NK-92 treated with Interleukin-12 subunit alpha and Interleukin-12 subunit beta, amount 100 ng/mL, for 24 hours (cell line): ENCODE measurements around the gene OR52B2.
A peak's percentile ranks its signal among the peaks of the same experiment; 100 is the strongest.

Experiments used
- DNase-seq: peaks from one replicate; lab custom pipeline; 2025; lab: John Stamatoyannopoulos, UW

Gene OR52B2

GRCh38 chr11:6170226-6170625 lies at the start of gene OR52B2:
Gene OR52B2, minus strand, starts transcription at chr11:6170326. Its CDS starts 0 bp downstream, at chr11:6170326.
- no peak for DNase-seq

DNA sequence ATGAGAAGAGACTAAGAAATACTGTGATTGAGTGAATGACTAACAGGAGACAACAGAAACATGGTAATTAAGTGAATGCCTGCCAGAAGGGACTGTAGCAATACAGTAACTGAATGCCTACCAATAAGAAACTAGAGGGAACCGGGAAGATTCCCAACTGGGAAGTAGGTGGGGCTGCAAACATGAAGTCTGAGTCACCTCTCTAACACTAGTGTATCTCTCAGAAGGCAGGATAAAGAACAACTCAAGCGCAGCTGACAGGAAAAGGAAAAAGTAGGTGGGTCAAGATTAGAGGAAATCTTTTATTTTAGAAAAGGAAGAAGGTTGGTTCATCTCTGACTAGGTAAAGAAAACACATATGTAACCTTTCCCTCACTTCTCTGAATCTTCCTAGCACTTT lies 49.2 kb upstream of the OR52B2 start:
- DNase-seq: no peak

DNA sequence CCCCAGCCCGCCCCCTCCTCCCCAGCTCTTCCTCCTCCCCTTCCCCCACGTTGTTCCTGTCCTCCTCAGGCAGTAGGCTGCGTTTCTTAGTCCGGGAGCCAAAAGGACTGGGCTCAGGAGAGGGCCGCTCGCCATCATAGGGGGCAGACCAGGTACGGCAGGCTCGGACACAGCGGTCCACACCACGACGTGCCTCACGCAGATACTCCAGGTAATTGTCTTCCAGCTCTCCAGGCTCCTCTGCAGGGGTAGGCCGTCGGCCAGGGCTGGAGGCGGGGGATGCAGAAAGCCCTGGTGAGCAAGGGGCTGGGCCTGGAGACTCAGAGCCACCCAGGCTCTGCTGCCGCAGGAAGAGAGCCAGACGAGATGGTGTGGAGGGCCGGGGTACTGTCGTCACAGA lies 47.6 kb upstream of the OR52B2 start:
- DNase-seq: no peak

- DNase-seq: no peak
Observed at GRCh38 chr11:6216501-6216900, 46.4 kb upstream of the OR52B2 start.

- DNase-seq: no peak
Observed at GRCh38 chr11:6214530-6214929, 44.4 kb upstream of the OR52B2 start.

- DNase-seq: no peak
Observed at GRCh38 chr11:6210274-6210955, 40.3 kb upstream of the OR52B2 start.

DNA sequence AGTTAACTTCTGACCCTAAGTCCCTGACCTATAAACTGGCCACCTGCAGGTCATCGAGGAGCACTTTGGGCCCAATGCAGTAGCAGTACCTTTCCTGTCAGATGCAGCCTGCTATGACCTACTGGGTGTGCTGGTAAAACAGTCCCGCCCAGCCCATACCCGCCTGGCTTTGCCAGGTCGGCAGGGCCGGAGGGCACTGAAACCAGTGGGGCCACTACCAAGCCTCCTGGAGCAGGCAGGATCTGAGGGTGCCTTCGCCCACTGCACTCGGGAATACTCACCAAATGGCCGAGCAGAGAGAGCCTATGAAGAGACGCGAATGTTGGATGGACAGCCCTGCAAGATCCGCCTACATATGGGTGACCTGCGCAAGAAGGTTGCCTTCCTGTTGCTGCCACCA lies 39.7 kb upstream of the OR52B2 start:
- no peak for DNase-seq

DNA sequence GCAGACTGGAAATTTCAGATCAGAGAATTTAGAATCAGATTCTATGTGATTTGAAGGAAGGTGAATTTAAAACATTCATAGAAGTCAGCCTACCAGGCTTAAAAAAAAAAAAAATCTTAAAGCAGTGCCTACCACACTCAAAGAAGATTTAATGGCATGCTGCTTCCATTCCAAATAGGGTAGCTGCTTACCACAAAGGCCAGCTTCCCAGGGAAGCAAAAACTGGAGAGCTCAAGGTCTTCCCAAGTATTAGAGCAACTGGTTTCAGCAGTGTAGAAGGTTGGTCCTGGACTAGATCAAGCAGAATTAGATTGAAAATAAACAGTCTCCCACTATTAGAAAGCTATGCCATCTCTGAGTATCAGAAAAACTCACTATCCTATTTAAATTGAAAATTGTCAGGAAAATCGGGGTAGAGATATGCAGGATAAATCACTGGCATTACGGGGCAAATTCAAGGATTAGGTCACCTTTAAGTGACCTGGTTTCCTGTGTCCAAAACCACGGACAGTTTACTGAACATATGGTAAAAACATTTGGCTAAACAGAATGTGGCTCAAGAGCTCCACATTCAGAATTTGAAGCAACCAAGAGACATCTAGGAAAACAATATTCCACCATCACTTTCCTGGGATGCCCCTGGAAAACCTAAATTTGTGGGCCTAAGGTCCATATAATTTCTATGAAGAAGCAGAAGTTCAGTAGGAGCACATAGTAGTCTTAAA lies 36.5 kb upstream of the OR52B2 start:
- DNase-seq: no peak

GRCh38 chr11:6205366-6205765 lies 35.2 kb upstream of the OR52B2 start, which contains the start of gene C11orf42:
Gene C11orf42, plus strand, starts transcription at chr11:6205557. Its CDS starts 59 bp downstream, at chr11:6205616.
- DNase-seq: no peak

- DNase-seq: no peak
Observed at GRCh38 chr11:6204706-6205105, 34.6 kb upstream of the OR52B2 start.

GRCh38 chr11:6203327-6203726 lies 33.2 kb upstream of the OR52B2 start:
- DNase-seq: no peak

DNA sequence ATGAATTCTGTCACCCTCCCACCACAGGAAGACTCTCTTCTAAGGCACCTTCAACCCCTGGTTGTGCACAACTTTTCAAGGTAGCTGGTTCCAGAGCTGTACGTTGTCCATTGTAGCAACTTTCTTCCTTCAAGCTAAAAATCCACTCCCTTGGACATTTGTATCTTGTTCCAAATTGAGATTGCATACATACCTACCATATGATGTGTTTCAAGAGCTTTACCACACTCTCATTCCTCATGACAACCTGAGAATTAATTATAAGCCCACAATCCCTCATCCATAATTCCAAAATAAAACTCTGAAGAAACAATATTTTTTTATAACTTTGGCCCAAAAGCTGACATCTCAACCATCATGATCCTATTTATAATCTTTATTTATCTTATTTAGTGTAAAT lies 31.9 kb upstream of the OR52B2 start:
- no peak for DNase-seq

GRCh38 chr11:6201481-6201880 lies 31.4 kb upstream of the OR52B2 start:
- DNase-seq: no peak

DNA sequence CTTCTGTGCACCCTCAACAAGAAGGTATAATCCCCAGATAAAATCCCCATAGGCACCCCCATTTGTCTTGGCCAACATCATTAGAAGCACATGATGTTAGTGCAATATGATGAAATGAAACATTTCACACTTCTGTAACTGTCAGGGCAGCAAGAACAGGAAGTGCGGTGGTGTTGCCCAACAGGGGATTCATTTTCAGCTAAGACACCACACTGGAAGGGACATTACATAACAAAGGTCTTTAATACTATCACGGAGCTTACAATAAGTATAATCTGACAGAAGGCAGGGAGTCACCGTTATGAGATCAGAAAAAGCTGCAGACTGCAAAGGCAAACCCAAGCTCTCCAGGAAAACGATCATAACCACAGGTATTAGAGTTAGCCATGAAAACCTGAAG lies 30.8 kb upstream of the OR52B2 start:
- peak; percentile 37 for DNase-seq

DNA sequence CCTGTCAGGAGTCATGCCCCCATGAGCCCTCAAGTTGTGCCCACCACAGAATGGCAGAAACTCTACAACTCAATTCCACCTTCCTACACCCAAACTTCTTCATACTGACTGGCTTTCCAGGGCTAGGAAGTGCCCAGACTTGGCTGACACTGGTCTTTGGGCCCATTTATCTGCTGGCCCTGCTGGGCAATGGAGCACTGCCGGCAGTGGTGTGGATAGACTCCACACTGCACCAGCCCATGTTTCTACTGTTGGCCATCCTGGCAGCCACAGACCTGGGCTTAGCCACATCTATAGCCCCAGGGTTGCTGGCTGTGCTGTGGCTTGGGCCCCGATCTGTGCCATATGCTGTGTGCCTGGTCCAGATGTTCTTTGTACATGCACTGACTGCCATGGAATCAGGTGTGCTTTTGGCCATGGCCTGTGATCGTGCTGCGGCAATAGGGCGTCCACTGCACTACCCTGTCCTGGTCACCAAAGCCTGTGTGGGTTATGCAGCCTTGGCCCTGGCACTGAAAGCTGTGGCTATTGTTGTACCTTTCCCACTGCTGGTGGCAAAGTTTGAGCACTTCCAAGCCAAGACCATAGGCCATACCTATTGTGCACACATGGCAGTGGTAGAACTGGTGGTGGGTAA lies 29.2 kb upstream of the OR52B2 start, which contains the start of gene OR52W1:
Gene OR52W1, plus strand, starts transcription at position 51 of the 637 bp plus-strand sequence. Its CDS starts 0 bp downstream, at position 51.
- DNase-seq: no peak

GRCh38 chr11:6197466-6198200 lies 27.5 kb upstream of the OR52B2 start:
- DNase-seq: no peak

DNA sequence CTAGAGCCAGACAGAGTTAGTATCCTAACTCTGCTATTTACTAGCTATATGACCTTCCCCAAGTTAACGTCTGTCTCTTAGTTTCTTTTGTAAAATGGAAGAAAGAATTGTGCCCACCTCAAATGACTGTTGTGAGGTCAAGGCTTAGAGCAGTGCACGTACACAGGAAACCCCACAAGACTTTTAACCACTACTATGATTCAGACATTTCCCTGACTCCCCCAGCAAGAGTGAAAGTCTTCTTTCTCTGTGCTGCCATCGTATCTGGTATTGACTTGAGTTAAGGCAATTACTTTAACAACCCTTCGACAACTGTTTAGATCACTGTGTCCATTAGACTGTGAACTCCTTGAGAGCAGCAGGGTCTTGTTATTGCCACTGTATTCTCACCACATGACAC lies 26.3 kb upstream of the OR52B2 start:
- DNase-seq: no peak

DNA sequence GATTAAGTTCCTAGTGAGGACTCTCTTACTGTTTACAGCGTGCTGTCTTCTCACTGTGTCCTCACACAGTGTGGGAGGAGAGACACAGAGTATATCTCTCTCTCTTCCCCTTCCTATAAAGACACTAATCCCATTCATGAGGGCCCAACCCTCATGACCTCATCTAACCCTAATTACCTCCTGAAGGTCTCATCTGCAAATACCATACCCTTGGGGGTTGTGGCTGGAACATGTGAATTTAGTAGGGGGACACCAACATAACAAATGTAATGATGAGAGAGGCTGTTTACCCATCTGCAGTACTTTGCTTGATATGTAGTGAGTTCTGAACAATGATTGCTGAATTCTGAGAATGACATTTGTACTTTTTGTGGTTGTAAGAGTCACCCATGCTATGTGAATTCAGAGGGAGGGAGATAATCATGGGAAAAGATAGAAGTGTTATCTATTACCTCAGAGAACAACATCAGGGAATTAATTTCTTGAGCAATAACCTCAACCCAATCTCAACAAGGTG lies 24.0 kb upstream of the OR52B2 start:
- no peak for DNase-seq

DNA sequence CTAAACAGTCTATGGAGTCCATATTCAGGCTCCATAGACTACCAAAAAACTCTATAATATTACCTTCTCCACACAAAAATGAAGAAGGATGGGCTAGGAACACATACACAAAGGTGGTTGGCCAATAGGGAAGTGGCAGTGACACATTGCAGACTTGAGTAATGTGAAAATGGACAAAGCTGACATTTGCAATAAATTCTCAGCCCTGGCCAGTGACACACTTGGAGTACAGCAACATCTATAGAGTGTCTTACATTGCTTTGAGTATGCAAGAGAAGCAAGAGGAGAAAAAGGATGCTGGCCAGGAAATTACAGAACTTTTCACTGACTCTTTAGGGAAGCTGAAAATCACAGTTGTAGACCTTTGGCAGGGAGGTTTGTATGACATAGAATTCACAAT lies 21.6 kb upstream of the OR52B2 start:
- no peak for DNase-seq

DNA sequence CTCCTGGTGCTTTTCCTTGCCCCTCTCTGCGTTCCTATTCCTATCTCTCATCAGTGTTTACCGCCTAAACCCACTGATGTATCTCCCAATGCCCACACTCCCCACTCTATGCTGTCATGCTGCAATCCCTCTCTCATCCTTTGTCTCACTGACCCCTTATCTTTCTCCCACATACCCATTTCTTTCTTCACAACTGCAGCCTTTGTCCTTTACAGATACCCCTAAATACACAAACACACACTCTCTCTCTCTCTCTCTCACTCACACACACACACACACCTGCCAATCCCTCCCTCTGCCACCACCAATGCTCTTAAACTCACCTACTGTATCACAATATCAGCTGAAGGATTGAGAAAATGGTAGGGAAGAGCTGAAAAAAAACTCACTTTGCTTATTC lies 5.3 kb upstream of the OR52B2 start:
- DNase-seq: no peak

- no peak for DNase-seq
Observed at GRCh38 chr11:6156628-6157359, 13.3 kb downstream of the OR52B2 start.
